ENCODE measurements around the gene REPIN1. TPM values are rescaled to one million over a fixed set of nuclear protein-coding genes. Genes with fewer than 3 reads are reported as not detected.
A peak's percentile ranks its signal among the peaks of the same experiment; 100 is the strongest.

REPIN1 gene
- total RNA-seq, 1 experiment from 2014 or later: 106 TPM

GRCh38 chr7:150359622-150360362, 8.8 kb upstream of the REPIN1 start:
- no peaks in the 10 kb centered on the region for H4K20me1 ChIP-seq (ENCODE audit: control insufficient read depth, insufficient read depth, insufficient read length)
- H2AK5ac ChIP-seq (ENCODE audit: insufficient read length, low read length): no peak overlapping the region
- no peak overlapping the region for H2BK20ac ChIP-seq (ENCODE audit: low read depth, low read length, poor library complexity, severe bottlenecking)
- H3K27ac Mint-ChIP-seq: no peak overlapping the region; a peak in 1 of 7 replicates
- peaks cover 4 to 7% of the 10 kb centered on the region in 2 experiments; a peak in 3 of 5 replicates for H3K9me3 Mint-ChIP-seq
- peaks cover 1% of the 10 kb centered on the region for H3K27me3 Mint-ChIP-seq (ENCODE audit: low read depth)
- no peaks in the 10 kb centered on the region for H3K9me3 ChIP-seq (ENCODE audit: control insufficient read depth, low read depth, low read length)
- H3K14ac ChIP-seq (ENCODE audit: insufficient read depth, low read length): no peak overlapping the region
- no peak overlapping the region for H3K4me2 ChIP-seq (ENCODE audit: insufficient read depth, insufficient read length, low read length)
- H2BK5ac ChIP-seq (ENCODE audit: insufficient read length, low read length): no peak overlapping the region
- no peak overlapping the region for H2BK12ac ChIP-seq (ENCODE audit: insufficient read length, low read depth, low read length)
- H4K5ac ChIP-seq (ENCODE audit: insufficient read length, low read depth, low read length): no peak overlapping the region
- no peaks in the 10 kb centered on the region for H3K27me3 ChIP-seq (ENCODE audit: insufficient read depth, low read length)
- no peaks in the 10 kb centered on the region for H3K23me2 ChIP-seq (ENCODE audit: insufficient read length, low read depth, low read length, poor library complexity, severe bottlenecking)
- 100% methylated on average over 1 of the region's 2 CpGs for WGBS (ENCODE audit: extremely low coverage, insufficient read length, low lambda C conversion rate)
- H4K8ac ChIP-seq (replicated peaks; ENCODE audit: insufficient read length, low read depth, low read length): no peak overlapping the region
- no peak overlapping the region for H3K18ac ChIP-seq (ENCODE audit: insufficient read length, low read depth, low read length)
- no peak overlapping the region for H3K23ac ChIP-seq (ENCODE audit: insufficient read length, low read depth, low read length)
- H2BK120ac ChIP-seq (ENCODE audit: low read depth, low read length, poor library complexity, severe bottlenecking): no peak overlapping the region
- peaks cover 33 to 45% of the 10 kb centered on the region in 2 experiments for H3K4me1 Mint-ChIP-seq
- H3K4ac ChIP-seq (ENCODE audit: low read depth, low read length): no peak overlapping the region
- H3T11ph ChIP-seq (ENCODE audit: low read length): no peak overlapping the region
- no peaks in the 10 kb centered on the region for H3K79me2 ChIP-seq (ENCODE audit: insufficient read depth, low read length)
- H3K4me3 Mint-ChIP-seq: peak overlapping the region in 1 of 2 experiments; percentile 25; a peak in 1 of 5 replicates
- H3K4me1 ChIP-seq (ENCODE audit: insufficient read depth, low read length): 0 out of 2 replicates have a peak, but pooled peaks cover 3% of the 10 kb centered on the region
- no peak overlapping the region for H4K91ac ChIP-seq (ENCODE audit: insufficient read length, low read depth, low read length)
- peaks cover 0 to 4% (median 0%) of the 10 kb centered on the region in 3 experiments; a peak in 1 of 7 replicates for H3K36me3 Mint-ChIP-seq (ENCODE audit: insufficient read depth in 1 of 3, low read depth in 3 of 3)
- no peak overlapping the region for H2AFZ ChIP-seq (ENCODE audit: low read length)
- no peak overlapping the region for H3K9ac ChIP-seq (ENCODE audit: extremely low read depth, insufficient read length, low read length)
- H3K79me1 ChIP-seq (ENCODE audit: insufficient read depth, low read depth, low read length, poor library complexity, severe bottlenecking): no peaks in the 10 kb centered on the region
- no peak overlapping the region for H2BK15ac ChIP-seq (ENCODE audit: low read depth, low read length)
- DNase-seq: no peak
- H3K56ac ChIP-seq (ENCODE audit: insufficient read length, low read depth, low read length): no peak overlapping the region
- H3K27ac ChIP-seq (ENCODE audit: insufficient read length, low read depth, low read length): no peak overlapping the region
- no peak for TF ChIP-seq CTCF (conservative IDR thresholded peaks at IDR 0.05)

All from H9 (cell line).